Measurements from ENCODE around the gene RNF121.
"Not testable (repeated sequence)": the region's sequence is repeated elsewhere in the genome, so short reads cannot be mapped to it uniquely, and the experiment has no call there.

RNF121 gene

DNA sequence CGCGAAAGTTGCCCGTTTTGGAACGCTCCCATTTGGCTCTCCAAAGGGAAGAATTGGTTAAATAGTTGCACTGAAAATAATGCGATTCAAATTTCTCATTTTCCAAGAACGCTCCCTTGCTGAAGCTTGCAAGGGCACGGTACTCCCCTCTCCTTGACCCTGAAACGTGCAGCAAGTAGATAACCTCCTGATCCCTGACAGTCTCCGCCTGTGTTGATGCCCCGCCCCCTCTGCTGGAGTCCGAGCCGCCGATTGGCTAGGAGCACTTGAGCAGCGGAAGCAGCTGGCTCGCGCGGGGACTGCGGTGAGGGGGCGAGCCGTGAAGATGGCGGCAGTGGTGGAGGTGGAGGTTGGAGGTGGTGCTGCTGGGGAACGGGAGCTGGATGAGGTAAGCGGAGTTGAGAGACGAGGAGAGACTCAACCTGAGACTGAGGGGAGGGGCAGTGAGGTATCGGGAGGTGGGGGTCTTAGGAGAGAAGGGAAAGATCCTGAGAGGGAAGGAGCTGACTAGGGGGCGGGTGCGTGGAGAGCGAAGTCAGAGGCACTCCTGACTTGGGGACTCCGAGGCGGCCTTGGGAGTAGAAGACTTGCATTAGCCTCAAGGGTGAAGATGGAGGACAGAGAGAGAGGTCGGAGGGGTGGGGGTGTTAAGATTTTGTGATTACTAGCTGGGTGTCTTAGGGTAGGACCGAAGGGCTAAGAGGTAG, at the start of gene RNF121:
Gene RNF121 (plus strand): TSS at position 310 of the 707 bp plus-strand sequence. CDS start 16 bp downstream, at position 326.
- peak; percentile 93 to 97 for DNase-seq (ENCODE audit: low read depth in 1 of 2, low spot score in 1 of 2)

DNA sequence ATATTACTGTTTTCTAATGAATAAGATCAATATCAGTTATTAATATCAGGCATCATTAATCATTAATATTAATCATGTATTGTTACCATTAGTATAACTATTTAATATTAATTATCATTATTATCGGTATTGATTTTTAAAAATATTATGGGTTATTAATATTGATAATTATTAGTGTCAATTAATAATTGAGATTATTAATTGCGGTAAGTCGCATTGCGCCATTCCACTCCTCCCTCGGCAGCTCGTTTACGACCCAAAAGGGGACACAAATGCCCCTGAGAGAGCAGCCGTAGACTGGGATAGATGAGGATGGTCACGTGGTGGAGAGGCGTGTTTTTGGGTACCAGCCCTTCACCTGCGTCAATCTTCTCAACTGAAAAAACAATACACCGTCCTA, 43.0 kb upstream of the RNF121 start:
- not testable (repeated sequence) for DNase-seq (ENCODE audit: low read depth in 1 of 2, low spot score in 1 of 2)

DNA sequence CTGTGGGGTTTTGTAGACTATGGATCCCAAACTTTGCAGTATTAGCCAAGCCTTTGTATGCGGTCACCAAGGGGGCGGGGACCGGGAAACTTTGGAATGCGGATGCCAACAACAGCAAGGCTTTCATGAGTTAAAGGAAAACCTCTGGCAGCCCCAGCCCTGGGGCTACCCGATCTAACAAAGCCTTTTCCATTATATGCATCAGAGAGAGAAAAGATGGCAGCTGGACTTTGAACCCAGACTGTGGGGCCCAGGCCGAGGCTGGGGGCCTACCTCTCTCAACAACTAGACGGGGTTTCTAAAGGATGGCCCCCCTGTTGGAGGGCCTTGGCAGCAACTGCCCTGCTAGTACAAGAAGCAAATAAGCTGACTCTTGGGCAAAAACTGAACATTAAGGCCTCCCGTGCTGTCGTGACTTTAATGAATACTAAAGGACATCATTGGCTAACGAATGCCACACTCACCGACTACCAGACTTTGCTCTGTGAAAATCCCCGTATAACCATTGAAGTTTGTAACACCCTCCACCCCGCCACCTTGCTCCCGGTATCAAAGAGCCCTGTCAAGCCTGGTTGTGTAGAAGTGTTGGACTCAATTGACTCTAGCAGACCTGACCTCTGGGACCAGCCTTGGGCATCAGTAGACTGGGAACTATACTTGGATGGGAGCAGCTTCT, 40.4 kb upstream of the RNF121 start:
- DNase-seq (ENCODE audit: low read depth in 1 of 2, low spot score in 1 of 2): not testable (repeated sequence)

DNA sequence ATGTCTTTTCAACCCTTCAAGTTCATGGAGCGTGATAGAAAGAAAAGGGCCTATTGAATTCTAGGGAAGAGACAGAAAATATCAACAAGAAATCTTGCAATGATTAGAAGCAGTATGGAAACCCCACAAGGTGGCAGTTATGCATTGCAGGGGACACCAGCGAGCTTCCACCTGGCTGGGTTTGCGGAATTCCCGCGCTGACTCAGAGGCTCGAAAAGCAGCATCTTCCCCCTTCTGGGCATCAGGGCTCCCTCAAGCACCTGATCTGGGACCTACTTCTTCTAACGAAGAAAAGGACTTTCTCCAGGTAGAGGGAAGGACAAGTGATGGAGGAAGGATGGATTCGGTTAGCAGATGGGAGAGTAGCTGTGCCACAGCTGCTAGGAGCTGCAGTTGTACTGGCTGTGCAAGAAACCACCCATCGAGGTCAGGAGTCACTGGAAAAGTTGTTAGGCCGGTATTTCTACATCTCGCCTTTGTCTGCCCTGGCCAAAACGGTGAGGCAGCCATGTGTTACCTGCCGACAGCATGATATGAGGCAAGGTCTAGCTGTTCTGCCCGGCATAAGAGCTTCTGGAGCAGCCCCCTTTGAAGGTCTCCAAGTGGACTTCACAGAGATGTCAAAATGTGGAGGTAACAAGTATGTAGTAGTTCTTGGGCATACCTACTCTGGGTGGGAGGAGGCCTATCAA, 39.5 kb upstream of the RNF121 start:
- not testable (repeated sequence) for DNase-seq (ENCODE audit: low read depth in 1 of 2, low spot score in 1 of 2)

DNA sequence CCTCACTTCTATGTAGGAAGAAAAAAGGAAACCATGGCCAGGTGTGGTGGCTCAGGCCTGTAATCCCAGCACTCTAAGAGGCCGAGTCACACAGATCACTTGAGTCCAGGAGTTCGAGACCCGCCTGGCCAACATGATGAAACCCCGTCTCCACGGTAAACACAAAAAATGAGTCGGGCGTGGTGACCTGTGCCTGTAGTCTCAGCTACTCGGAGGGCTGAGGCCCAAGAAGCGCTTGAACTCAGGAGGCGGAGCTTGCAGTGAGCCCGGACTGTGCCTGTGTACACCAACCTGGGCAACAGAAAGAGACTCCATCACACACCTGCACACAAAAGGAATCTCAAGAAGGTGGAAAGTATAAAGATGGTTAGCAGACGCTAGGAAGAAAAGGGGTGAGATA, 32.9 kb upstream of the RNF121 start:
- DNase-seq (ENCODE audit: low read depth in 1 of 2, low spot score in 1 of 2): no peak

DNA sequence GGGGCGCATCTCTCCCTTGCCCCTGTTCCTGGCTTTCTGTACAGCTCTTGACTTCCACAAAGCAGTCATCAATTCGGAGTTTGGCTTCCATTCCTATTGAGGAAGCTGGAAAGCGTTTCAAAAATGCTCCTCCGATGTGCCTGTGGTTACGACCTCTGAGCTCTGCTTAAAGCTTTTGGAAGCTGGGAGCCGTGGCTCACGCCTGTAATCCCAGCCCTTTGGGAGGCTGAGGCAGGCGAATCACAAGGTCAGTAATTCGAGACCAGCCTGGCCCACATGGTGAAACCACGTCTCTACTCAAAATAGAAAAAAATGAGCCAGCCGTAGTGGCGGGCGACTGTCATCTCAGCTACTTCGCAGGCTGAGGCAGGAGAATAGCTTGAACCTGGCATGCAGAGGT, 27.7 kb upstream of the RNF121 start:
- not testable (repeated sequence) for DNase-seq (ENCODE audit: low read depth in 1 of 2, low spot score in 1 of 2)

DNA sequence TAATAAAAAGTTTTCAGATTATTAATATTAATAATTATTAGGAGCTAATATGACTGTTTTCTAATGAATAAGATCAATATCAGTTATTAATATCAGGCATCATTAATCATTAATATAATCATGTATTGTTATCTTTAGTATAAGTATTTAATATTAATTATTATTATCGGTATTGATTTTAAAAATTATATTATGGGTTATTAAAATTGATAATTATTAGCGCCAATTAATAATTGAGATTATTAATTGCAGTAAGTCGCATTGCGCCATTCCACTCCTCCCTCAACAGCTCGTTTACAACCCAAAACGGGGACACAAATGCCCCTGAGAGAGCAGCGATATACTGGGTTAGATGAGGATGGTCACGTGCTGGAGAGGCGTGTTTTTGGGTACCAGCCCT, 20.6 kb upstream of the RNF121 start:
- DNase-seq (ENCODE audit: low read depth in 1 of 2, low spot score in 1 of 2): no peak

DNA sequence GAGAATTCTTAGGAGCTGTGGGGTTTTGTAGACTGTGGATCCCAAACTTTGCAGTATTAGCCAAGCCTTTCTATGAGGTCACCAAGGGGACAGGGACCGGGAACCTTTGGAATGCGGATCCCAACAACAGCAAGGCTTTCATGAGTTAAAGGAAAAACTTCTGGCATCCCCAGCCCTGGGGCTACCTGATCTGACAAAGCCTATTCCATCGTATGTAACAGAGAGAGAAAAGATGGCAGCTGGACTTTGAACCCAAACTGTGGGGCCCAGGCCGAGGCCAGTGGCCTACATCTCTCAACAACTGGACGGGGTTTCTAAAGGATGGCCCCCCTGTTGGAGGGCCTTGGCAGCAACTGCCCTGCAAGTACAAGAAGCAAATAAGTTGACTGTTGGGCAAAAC, 18.1 kb upstream of the RNF121 start:
- DNase-seq (ENCODE audit: low read depth in 1 of 2, low spot score in 1 of 2): not testable (repeated sequence)

DNA sequence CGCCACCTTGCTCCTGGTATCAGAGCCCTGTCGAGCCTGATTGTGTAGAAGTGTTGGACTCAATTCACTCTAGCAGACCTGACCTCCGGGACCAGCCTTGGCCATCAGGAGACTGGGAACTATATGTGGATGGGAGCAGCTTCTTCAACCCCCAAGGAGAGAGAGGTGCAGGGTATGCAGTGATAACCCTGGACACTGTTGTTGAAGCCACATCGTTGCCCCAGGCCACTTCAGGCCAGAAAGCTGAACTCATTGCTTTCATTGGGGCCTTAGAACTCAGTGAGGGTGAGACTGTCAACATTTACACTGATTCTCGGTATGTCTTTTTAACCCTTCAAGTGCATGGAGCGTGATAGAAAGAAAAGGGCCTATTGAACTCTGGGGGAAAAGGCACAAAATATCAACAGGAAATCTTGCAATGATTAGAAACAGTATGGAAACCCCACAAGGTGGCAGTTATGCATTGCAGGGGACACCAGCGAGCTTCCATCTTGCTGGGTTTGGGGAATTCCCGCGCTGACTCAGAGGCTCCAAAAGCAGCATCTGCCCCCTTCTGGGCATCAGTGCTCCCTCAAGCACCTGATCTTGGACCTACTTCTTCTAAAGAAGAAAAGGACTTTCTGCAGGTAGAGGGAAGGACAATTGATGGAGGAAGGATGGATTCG, 17.4 kb upstream of the RNF121 start:
- peak; percentile 45 to 72 for DNase-seq (ENCODE audit: low read depth in 1 of 2, low spot score in 1 of 2)

DNA sequence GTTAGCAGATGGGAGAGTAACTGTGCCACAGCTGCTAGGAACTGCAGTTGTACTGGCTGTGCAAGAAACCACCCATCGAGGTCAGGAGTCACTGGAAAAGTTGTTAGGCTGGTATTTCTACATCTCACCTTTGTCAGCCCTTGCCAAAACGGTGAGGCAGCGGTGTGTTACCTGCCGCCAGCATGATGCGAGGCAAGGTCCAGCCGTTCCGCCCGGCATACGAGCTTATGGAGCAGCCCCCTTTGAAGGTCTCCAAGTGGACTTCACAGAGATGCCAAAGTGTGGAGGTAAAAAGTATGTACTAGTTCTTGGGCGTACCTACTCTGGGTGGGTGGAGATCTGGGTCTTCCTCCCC, 16.9 kb upstream of the RNF121 start:
- DNase-seq (ENCODE audit: low read depth in 1 of 2, low spot score in 1 of 2): not testable (repeated sequence)

DNA sequence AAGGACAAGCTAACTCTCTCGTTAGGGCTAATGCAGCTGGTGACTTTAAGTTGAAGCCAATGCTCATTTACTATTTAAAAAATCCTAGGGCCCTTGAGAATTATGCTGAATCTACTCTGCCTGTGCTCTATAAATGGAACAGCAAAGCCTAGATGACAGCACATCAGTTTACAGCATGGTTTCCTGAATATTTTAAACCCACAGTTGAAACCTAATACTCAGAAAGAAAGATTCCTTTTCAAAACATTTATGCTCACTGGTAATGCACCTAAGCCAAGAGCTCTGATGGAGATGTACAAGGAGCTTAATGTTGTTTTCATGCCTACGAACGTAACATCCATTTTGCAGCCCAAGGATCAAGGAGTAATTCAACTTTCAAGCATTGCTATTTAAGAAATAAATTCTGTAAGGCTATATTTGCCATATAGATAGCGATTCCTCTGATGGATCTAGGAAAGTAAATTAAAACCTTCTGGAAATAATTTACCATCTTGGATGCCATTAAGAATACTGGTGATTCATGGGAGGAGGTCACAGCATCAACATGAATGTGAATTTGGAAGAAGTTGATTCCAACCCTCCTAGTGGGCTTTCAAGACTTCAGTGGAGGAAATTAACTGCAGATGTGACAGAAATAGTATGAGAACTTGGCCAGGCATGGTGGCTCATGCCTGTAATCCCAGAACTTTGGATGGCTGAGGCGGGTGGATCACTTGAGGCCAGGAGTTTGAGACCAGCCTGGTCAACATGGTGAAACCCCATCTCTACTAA, 14.9 kb upstream of the RNF121 start:
- no peak for DNase-seq (ENCODE audit: low read depth in 1 of 2, low spot score in 1 of 2)

DNA sequence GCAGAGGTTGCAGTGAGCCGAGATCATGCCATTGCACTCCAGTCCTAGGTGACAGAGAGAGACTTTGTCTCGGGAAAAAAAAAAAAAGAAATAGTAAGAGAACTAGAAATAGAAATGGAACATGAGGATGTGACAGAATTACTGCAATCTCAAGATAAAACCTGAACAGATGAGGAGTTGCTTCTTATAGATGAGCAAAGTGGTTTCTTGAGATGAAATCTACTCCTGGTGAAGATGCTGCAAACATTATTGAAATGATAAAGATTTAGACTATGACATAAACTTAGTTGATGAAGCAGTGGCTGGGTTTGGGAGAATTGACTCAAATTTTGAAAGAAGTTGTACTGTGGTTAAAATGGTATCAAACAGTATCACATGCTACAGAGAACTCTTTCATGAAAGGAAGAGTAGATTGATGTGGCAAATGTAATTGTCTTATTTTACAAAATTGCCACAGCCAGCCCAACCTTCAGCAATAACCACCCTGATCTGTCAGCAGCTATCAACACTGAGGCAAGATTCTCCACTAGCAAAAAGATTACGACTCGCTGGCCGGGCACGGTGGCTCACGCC, 14.1 kb upstream of the RNF121 start:
- DNase-seq (ENCODE audit: low read depth in 1 of 2, low spot score in 1 of 2): no peak

DNA sequence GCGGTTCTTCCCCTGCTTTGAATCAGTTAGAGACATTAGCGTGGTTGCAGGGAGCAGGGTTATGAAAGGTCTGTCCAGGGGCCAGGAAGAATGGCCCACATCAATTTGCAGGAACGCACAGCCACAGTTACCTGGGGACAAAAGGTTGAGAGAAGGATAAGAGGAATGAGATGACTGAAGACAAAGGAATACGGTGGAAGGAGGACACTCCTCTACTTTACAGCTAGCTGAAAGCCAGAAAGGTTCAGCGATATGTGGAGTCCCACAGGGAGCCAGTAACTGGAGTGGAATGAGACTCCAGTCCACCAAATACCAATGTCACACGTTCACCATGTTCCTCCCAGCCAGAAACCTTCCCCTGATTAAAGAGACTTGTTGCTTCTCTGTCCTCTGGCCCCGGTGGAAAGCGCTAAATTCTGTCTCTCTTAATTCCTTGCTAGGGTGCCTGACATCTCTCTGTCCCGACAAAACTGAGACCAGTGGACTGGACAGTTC, 11.2 kb upstream of the RNF121 start:
- no peak for DNase-seq (ENCODE audit: low read depth in 1 of 2, low spot score in 1 of 2)

DNA sequence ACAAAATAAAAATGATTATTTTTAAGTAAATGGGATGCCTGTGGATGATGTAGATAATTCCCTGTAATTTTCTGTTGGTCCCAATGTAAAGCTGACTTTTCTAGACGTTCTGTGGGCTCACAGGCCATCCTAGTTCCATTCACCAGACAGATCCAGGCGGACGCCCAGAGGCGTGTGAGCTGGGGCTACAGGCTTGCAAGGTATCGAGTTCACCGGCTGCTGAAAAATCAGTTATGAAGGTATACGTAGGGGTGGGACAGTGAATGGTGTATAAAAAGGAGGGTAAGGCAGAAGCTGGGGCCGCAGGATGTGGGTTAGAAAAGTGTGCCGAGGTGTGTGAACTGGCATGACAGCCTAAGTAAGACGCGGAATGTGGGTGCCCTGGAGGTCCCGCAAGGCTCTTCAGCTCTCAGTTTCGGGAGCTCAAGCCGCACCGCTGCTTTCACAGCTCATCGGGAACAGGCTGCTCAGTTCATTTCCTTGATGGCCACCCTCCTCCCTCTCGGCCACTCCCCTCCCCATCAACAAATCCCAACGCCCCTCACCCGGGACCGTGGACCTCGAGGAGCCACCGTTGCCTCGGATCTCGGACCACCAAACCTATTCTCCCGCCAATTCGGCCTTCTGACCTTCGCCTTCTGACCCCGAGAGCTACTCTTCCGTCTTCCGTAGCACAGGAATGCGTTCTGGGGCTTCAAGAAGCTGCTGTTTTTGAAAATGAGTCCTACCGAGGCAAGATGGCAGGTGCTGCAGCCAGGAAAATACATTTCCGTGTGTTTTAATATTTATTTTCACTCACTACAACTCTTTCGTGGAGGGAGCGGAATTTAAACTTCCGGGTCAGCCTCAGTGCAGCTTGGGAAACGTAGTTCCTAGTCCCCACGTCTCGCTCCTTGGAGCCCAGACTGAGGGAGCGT, 768 bp upstream of the RNF121 start, which contains the start of gene XNDC1N:
Gene XNDC1N (minus strand): TSS at position 775 of the 917 bp plus-strand sequence. CDS start 5,241 bp downstream, outside the sequence.
- DNase-seq (ENCODE audit: low read depth in 1 of 2, low spot score in 1 of 2): peak; percentile 51 to 67

DNA sequence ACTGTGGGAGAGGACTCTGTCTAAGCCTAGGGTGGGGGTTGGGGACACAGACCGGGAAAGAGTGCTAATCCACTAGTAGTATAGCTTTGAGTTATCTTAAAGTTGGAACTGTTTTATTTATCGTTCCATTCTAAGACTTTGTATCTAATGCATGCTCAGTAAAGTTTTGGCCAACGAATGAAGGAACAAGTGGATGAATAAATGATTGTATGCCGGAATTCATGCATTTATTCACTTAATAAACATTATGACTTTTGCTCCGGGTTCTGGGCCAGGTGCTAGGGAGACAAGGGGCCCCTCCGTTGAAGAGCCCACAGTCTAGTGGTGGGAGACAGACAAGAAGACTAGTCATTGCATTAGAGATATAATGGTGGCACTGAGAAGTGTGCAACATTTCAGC, 645 bp downstream of the RNF121 start:
- no peak for DNase-seq (ENCODE audit: low read depth in 1 of 2, low spot score in 1 of 2)

DNA sequence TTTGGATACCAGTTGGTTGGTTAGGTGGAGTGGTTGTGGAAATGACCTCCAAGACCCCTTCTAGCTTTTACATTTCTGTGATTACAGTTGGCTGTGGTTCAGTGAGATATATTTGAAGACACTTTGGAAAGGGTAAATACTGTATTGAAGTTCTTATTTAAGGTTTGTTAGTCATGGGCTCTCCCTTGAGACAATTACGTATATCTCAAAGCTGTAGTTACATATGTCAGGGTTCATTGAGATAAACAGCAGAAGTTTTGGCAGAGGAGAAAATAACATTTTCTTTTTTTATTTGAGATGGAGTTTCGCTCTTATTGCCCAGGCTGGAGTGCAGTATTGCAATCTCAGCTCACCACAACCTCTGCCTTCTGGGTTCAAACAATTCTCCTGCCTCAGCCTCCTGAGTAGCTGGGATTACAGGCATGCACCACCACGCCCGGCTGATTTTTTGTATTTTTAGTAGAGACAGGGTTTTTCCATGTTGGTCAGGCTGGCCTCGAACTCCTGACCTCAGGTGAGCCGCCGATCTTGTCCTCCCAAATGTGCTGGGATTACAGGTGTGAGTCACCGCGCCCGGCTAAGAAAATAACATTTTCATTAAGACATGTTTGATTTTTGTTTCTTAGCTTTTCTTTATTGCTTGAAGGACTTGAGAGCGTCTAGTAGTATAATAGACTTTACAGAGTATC, 1.9 kb downstream of the RNF121 start:
- no peak for DNase-seq (ENCODE audit: low read depth in 1 of 2, low spot score in 1 of 2)

DNA sequence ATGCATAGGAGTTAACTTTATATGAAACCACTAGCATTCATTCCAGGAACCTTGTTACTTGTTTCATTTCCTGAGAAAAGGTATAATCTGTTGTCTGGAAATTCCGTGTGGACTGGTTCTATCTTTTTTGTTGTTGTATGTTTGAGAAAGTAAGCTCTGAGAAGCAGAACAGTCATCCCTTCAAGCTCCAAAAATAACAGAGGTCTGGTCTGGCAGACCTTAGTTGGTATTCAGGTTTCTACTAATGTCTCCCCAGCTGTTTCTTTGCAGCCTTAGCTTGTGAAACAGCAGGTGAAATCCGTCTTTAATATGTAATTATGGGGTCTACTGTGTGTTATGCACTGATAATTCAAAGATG, 2.4 kb downstream of the RNF121 start:
- no peak for DNase-seq (ENCODE audit: low read depth in 1 of 2, low spot score in 1 of 2)

DNA sequence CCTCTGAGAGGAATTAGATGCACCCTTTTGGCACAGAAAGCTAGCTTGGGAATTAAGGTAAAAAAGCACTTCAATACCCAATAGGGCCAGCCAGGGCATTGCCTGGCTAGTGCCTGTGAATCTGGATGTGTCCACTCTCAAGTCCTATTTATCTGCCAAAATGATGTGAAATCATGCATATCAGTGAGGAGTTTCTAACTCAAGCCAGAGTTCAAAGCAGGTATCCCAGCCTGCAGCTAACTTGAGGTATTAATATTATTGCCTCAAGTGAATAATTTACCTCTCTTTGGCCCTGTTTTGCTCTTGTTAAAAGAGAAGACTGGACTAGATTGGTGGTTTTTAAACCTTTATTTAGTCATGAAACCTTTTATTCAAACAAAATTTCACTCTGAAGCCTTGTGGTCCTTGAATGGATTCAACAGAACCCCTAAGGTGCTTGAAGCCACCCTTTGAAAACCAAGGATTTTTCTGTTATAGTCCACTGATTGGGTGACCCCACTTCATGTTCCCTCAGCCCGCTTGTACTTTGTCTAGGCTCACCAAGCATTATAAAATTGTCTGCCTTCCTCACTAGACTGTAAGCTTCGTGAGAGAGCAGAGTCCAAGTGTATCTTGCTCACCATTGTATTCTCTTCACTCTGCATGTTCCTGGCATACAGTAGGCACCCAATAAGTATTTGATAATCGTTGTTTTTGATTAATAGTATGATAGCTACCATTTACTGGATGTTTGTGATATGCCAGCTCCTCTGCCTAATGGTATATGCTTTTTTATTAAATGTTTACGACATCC, 4.5 kb downstream of the RNF121 start:
- DNase-seq (ENCODE audit: low read depth in 1 of 2, low spot score in 1 of 2): no peak

Data from activated CD4-positive, alpha-beta T cell treated with anti-CD3 and anti-CD28 coated beads, Interleukin-2, amount 50 U/mL, for 24 hours (primary cell).